ENCODE data around the gene EML4. TPM values are rescaled to one million over a fixed set of nuclear protein-coding genes. Genes with fewer than 3 reads are reported as not detected.
A peak's percentile ranks its signal among the peaks of the same experiment; 100 is the strongest.

EML4 gene
- total and polyA plus RNA-seq, 2 of the 13 experiments (the other 11 are each of a cell fraction or from before 2014, with no cell fraction given), result 243 to 476 TPM

DNA sequence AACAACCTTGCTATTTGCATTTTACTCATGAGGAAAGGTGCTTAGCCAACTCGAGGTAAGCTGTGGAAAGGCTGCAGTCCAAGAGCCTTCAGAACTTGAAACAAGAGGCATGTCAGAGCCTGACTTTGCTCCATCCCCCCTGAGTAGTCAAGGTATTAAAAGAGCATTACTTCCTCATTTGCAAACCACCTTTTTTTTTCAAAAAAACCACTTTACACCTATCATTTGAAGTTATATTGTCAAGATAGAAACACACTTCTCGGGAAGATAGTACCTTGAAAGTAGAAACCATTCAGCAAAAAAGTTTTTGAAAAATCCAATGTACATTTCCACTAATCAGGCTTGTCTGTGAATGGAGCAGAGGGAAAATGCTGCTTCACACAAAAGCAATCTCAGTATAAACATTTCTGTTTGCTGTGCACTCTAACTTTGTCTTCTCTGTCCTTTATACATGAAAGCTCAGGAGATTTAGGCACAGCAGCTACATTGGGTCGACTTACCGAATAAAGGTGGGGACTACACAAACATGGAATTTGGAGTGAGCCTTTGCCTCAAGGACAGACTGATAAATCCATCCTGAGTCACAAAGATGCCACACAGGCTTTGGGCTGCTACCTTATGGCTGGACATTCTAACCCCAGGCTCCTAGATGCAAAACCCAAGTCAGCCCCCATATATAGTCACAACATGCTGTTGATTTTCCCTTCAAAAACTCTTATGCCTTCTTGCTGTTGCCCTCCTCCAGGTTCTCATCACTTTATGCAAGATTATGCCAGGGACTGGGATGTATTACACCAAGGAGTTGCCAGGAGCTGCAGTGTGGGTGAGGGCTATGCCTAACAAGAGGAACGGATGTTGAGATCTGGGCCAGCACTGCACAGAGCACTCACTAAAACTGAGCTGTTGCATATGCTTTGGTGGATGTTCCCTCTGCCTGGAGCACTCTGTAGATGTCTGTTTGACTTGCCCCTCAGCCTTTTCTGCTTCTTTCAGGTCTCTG, 41.4 kb upstream of the EML4 start (continued):
- TF ChIP-seq, protein P1, sequence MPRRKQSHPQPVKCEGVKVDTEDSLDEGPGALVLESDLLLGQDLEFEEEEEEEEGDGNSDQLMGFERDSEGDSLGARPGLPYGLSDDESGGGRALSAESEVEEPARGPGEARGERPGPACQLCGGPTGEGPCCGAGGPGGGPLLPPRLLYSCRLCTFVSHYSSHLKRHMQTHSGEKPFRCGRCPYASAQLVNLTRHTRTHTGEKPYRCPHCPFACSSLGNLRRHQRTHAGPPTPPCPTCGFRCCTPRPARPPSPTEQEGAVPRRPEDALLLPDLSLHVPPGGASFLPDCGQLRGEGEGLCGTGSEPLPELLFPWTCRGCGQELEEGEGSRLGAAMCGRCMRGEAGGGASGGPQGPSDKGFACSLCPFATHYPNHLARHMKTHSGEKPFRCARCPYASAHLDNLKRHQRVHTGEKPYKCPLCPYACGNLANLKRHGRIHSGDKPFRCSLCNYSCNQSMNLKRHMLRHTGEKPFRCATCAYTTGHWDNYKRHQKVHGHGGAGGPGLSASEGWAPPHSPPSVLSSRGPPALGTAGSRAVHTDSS (CRISPR knock-in tag; conservative IDR thresholded peaks at IDR 0.05), result no peak
- TF ChIP-seq SNRNP70 (IDR thresholded peaks at IDR 0.05; ENCODE audit: low read depth, low read length) (no peak), E2F2 (CRISPR knock-in tag; IDR thresholded peaks at IDR 0.05; ENCODE audit: borderline replicate concordance) (no peak), ZNF18 (CRISPR knock-in tag; IDR thresholded peaks at IDR 0.05; ENCODE audit: insufficient replicate concordance) (no peak), ZNF609 (CRISPR knock-in tag; IDR thresholded peaks at IDR 0.05; ENCODE audit: borderline replicate concordance) (peak; percentile 90; the same call in 1 of the 2 replicates), SRSF4 (IDR thresholded peaks at IDR 0.05; ENCODE audit: low read depth, low read length, poor library complexity, severe bottlenecking) (no peak), NFKBIZ (CRISPR knock-in tag; IDR thresholded peaks at IDR 0.05) (no peak; the same call in 1 of the 2 replicates), ZBTB7A (CRISPR knock-in tag; IDR thresholded peaks at IDR 0.05) (no peak), GTF2F1 (IDR thresholded peaks at IDR 0.05; ENCODE audit: low read length) (no peak), ZMAT3 (CRISPR knock-in tag; conservative IDR thresholded peaks at IDR 0.05) (peak; percentile 41; the same call in 1 of the 2 replicates), TEAD2 (CRISPR knock-in tag; IDR thresholded peaks at IDR 0.05) (no peak), ZNF274 (CRISPR knock-in tag; IDR thresholded peaks at IDR 0.05) (no peak), PBX2 (CRISPR knock-in tag; IDR thresholded peaks at IDR 0.05) (no peak), EHMT2 (IDR thresholded peaks at IDR 0.05; ENCODE audit: borderline replicate concordance, low read depth, low read length) (no peak), ETS1 (CRISPR knock-in tag; IDR thresholded peaks at IDR 0.05) (no peak)

All from HepG2 (cell line).